ENCODE results near the gene THOP1.

THOP1 gene

GRCh38 chr19:2858864-2859263 is 73.6 kb downstream of the THOP1 start:
- no peak for DNase-seq

- DNase-seq: no peak
These were observed 78.5 kb downstream of the THOP1 start for GRCh38 chr19:2863816-2864215.

Data from NCI-H1048 (cell line).